ENCODE data around the gene MYO5C. TPM values are rescaled to one million over a fixed set of nuclear protein-coding genes. Genes with fewer than 3 reads are reported as not detected.

MYO5C gene
- total and polyA plus RNA-seq, 10 of the 15 experiments (the other 5 are each of a cell fraction or from before 2014, with no cell fraction given) = 0.29 to 1.3 (median 0.75) TPM

- ChIA-PET POLR2A (interaction anchor here (0.5 to 1.3 kb wide), 7 partner anchors 8 to 218 kb away, joined by 3 to 6 read pairs (median 3); no protein-coding TSS in a partner anchor), CTCF (interaction anchor here (0.6 to 3.6 kb wide), 19 partner anchors 9 to 291 kb away, joined by 3 to 31 read pairs (median 4); no protein-coding TSS in a partner anchor)
- H3K27ac ChIP-seq (ENCODE audit: control insufficient read depth, insufficient read depth) = peak overlapping the region; percentile 76
- 0 out of 2 replicates have a peak, but pooled peaks have one; percentile 7 for TF ChIP-seq SIN3A (IDR thresholded peaks at IDR 0.05; ENCODE audit: low read depth, low read length)
- TF ChIP-seq BACH1 (IDR thresholded peaks at IDR 0.05; ENCODE audit: borderline replicate concordance) = peak; percentile 51; the same call in 1 of the 2 replicates
- no peak for TF ChIP-seq NR2C1 (IDR thresholded peaks at IDR 0.05)
- peak; percentile 47 for TF ChIP-seq YY1 (IDR thresholded peaks at IDR 0.05; ENCODE audit: low read depth, low read length)
- TF ChIP-seq DPF2 (IDR thresholded peaks at IDR 0.05) = 0 out of 2 replicates have a peak, but pooled peaks have one; percentile 47
- peak; percentile 62 for TF ChIP-seq CREM (IDR thresholded peaks at IDR 0.05; ENCODE audit: low read depth)
- no peak for TF ChIP-seq PBX3 (IDR thresholded peaks at IDR 0.05; ENCODE audit: insufficient replicate concordance, low read depth, low read length)
- 0 out of 2 replicates have a peak, but pooled peaks have one; percentile 34 for TF ChIP-seq NR2F1 (conservative IDR thresholded peaks at IDR 0.05)
- peak in 1 of 2 experiments; percentile 66; a peak in 2 of 4 replicates for TF ChIP-seq BHLHE40 (IDR thresholded peaks at IDR 0.05; ENCODE audit: borderline replicate concordance in 1 of 2, low read depth in 2 of 2, low read length in 1 of 2)
- 0 out of 2 replicates have a peak, but pooled peaks have one; percentile 58 for TF ChIP-seq RB1 (IDR thresholded peaks at IDR 0.05; ENCODE audit: borderline replicate concordance)
- TF ChIP-seq ZNF687 (IDR thresholded peaks at IDR 0.05) = peak; percentile 32; the same call in 1 of the 2 replicates
- TF ChIP-seq POLR2A (IDR thresholded peaks at IDR 0.05; ENCODE audit: low read depth, low read length) = peak; percentile 89
Observed at GRCh38 chr15:52179278-52180195, 116.1 kb downstream of the MYO5C start.

More at GRCh38 chr15:52179278-52180195, 116.1 kb downstream of the MYO5C start:
- intact Hi-C loops (cut with micrococcal nuclease; ENCODE audit: unreplicated experiment) = loop anchor here (10.0 kb wide), 1 partner anchor 555 kb away; no protein-coding TSS in a partner anchor
- Histone ChIP-seq H3K4me1 (ENCODE audit: control insufficient read depth, insufficient read depth, low read length) (peaks cover 12% of the 10 kb centered on the region), H3K36me3 (ENCODE audit: control insufficient read depth in 2 of 2, insufficient read depth in 2 of 2, low read length in 1 of 2) (no peaks in the 10 kb centered on the region), H3K27me3 (replicated peaks in 1 of 2; ENCODE audit: control insufficient read depth in 2 of 2, insufficient read depth in 2 of 2, low read length in 1 of 2) (no peaks in the 10 kb centered on the region), H3K79me2 (ENCODE audit: control insufficient read depth, insufficient read depth, low read length) (no peaks in the 10 kb centered on the region; the same call in none of the 2 replicates), H3K9ac (ENCODE audit: control insufficient read depth, insufficient read depth, low read length) (peak overlapping the region; percentile 80), H3K4me2 (ENCODE audit: control insufficient read depth, insufficient read depth) (peak overlapping the region; percentile 73), H4K20me1 (ENCODE audit: control insufficient read depth, insufficient read depth) (no peaks in the 10 kb centered on the region), H2AFZ (ENCODE audit: control insufficient read depth, low read depth, low read length) (peak overlapping the region; percentile 97), H3K4me3 (peak overlapping the region; percentile 92), H3K9me3 (replicated peaks; ENCODE audit: control insufficient read depth, insufficient read depth, low read length) (no peaks in the 10 kb centered on the region)
- ATAC-seq (peak; percentile 87), DNase-seq (ENCODE audit: low read depth, low spot score) (peak; percentile 37), FAIRE-seq (peak; percentile 54)
- in situ Hi-C loops (cut with MboI) = no loop called here
- no TSS peak for BruUV-seq (replicated peaks)
- ChIA-PET RAD21 (ENCODE audit: unreplicated experiment) (interaction anchor here (0.6 to 1.8 kb wide), 11 partner anchors 26 to 1384 kb away, joined by 3 to 9 read pairs (median 4); partner anchors contain the start of gene LEO1), SMC1A (ENCODE audit: uncharacterized antibody, unreplicated experiment) (interaction anchor here (0.7 to 3.5 kb wide), 13 partner anchors 14 to 208 kb away, joined by 3 to 22 read pairs (median 4); partner anchors contain the start of gene LEO1)
- WGBS (ENCODE audit: insufficient coverage, insufficient replicate concordance, low lambda C conversion rate, missing lambda C conversion rate) = under 1% methylated on average over 85 of the region's 105 CpGs

All from GM12878 (cell line).